Retinal pigment epithelial cell (primary cell): Measurements from ENCODE around the gene ATP1B4.
"Not testable (repeated sequence)": the region's sequence is repeated elsewhere in the genome, so short reads cannot be mapped to it uniquely, and the experiment has no call there.

Experiments
- DNase-seq: peaks from one replicate; pipeline ENCODE4 v3.0.0-alpha.2; 2010; ENCODE audit warnings: low read depth
- H3K4me3 ChIP-seq: 2 replicates; pipeline ENCODE4 v1.5.1; 2011; ENCODE audit warnings: mild to moderate bottlenecking, low read length, control low read depth, moderate library complexity
- CTCF ChIP-seq: conservative IDR thresholded peaks from 2 replicates; pipeline ENCODE4 v1.5.1; 2011; ENCODE audit warnings: low read depth, low read length, control low read depth, inconsistent platforms

ATP1B4 gene

GRCh38 chrX:120332394-120332793, 29.5 kb upstream of the ATP1B4 start:
- no peak for TF ChIP-seq CTCF
- no peak for DNase-seq
- H3K4me3 ChIP-seq, result no peak overlapping the region

GRCh38 chrX:120334151-120334550, 27.7 kb upstream of the ATP1B4 start:
- no peak overlapping the region for H3K4me3 ChIP-seq
- TF ChIP-seq CTCF, result no peak
- no peak for DNase-seq

GRCh38 chrX:120334603-120335002, 27.3 kb upstream of the ATP1B4 start:
- H3K4me3 ChIP-seq, result no peak overlapping the region
- DNase-seq, result no peak
- TF ChIP-seq CTCF, result no peak

GRCh38 chrX:120335289-120335688, 26.6 kb upstream of the ATP1B4 start:
- no peak for TF ChIP-seq CTCF
- DNase-seq, result no peak
- no peak overlapping the region for H3K4me3 ChIP-seq

GRCh38 chrX:120336899-120337298, 25.0 kb upstream of the ATP1B4 start:
- no peak for DNase-seq
- no peak for TF ChIP-seq CTCF
- H3K4me3 ChIP-seq, result no peak overlapping the region

- H3K4me3 ChIP-seq, DNase-seq: not testable (repeated sequence)
These were observed 17.3 kb upstream of the ATP1B4 start for GRCh38 chrX:120344566-120344965.

- H3K4me3 ChIP-seq, result no peak overlapping the region
- peak; percentile 14 for DNase-seq
- no peak for TF ChIP-seq CTCF
These were observed 11.3 kb upstream of the ATP1B4 start for GRCh38 chrX:120350450-120351138.
